Measurements from ENCODE around the gene DIPK1A. TPM values are rescaled to one million over a fixed set of nuclear protein-coding genes. Genes with fewer than 3 reads are reported as not detected.

The DIPK1A gene
- total and polyA plus RNA-seq, 11 donors, result 2.8 to 11.6 (median 6.2) TPM

GRCh38 chr1:92848201-92848600 is 113.1 kb downstream of the DIPK1A start:
- 87 to 93% (median 90%) methylated on average over 4 of the region's 4 CpGs for WGBS, 4 donors
- no peak for TF ChIP-seq POLR2A (IDR thresholded peaks at IDR 0.05)
- TF ChIP-seq CTCF (IDR thresholded peaks at IDR 0.05), result no peak
- intact Hi-C loops (cut with DNase I), result no loop called here
- H3K36me3 ChIP-seq, result peaks cover 0 to 46% (median 24%) of the 10 kb centered on the region in 9 donors
- no peak for ATAC-seq
- no peak for DNase-seq
- H3K4me3 ChIP-seq, result no peak overlapping the region
- H3K27ac ChIP-seq, result no peak overlapping the region
- no peaks in the 10 kb centered on the region for H3K27me3 ChIP-seq
- peaks cover 0 to 8% (median 0%) of the 10 kb centered on the region in 12 donors for H3K4me1 ChIP-seq
- H3K9me3 ChIP-seq, result no peaks in the 10 kb centered on the region

- 62 to 75% (median 65%) methylated on average over 3 of the region's 3 CpGs for WGBS, 4 donors
- Histone ChIP-seq H3K4me1 (no peaks in the 10 kb centered on the region), H3K4me3 (no peak overlapping the region), H3K36me3 (peaks cover 0 to 69% (median 47%) of the 10 kb centered on the region in 9 donors), H3K27me3 (no peaks in the 10 kb centered on the region), H3K27ac (no peak overlapping the region), H3K9me3 (no peaks in the 10 kb centered on the region)
- DNase-seq (no peak), ATAC-seq (no peak)
- intact Hi-C loops (cut with DNase I), result no loop called here
- TF ChIP-seq CTCF (IDR thresholded peaks at IDR 0.05) (no peak), POLR2A (IDR thresholded peaks at IDR 0.05) (no peak)
These were observed 115.4 kb downstream of the DIPK1A start for GRCh38 chr1:92845908-92846307.

- H3K36me3 ChIP-seq, result peaks cover 0 to 72% (median 54%) of the 10 kb centered on the region in 9 donors
- no peak overlapping the region for H3K27ac ChIP-seq
These were observed 116.8 kb downstream of the DIPK1A start for GRCh38 chr1:92844439-92844838.

More at GRCh38 chr1:92844439-92844838, 116.8 kb downstream of the DIPK1A start:
- ATAC-seq (no peak), DNase-seq (no peak)
- Histone ChIP-seq H3K4me1 (peaks cover 0 to 11% (median 3%) of the 10 kb centered on the region in 12 donors), H3K4me3 (no peak overlapping the region), H3K27me3 (no peaks in the 10 kb centered on the region), H3K9me3 (no peaks in the 10 kb centered on the region)
- WGBS, 4 donors, result 96 to 98% (median 97%) methylated on average over 3 of the region's 3 CpGs
- TF ChIP-seq POLR2A (IDR thresholded peaks at IDR 0.05) (no peak), CTCF (IDR thresholded peaks at IDR 0.05) (no peak)
- intact Hi-C loops (cut with DNase I), result no loop called here
